Transverse colon (tissue), 4 donors: ENCODE results near the gene WDR76.

Experiments
- POLR2AphosphoS5 ChIP-seq, 3 donors: sonication (generic); formaldehyde crosslinking; IDR thresholded peaks; one replicate each; pipeline ENCODE4 v1.6.1; 2016; ENCODE audit warnings: antibody characterized with exemption in 3 of 3
- TF ChIP-seq, protein P1 (sequence below), 5 experiments: fragments of 200-600 bp in 3 of 5; fragments of 450-650 bp in 2 of 5; sonication (generic) in 3 of 5; IDR thresholded peaks; 1 replicate in 2 of 5; 2 replicates in 3 of 5; pipeline ENCODE4 v1.5.1; 2016 to 2017; ENCODE audit warnings: antibody characterized with exemption in 5 of 5, inconsistent platforms in 3 of 5, mild to moderate bottlenecking in 2 of 5, moderate library complexity in 1 of 5

- TF ChIP-seq, protein P1, sequence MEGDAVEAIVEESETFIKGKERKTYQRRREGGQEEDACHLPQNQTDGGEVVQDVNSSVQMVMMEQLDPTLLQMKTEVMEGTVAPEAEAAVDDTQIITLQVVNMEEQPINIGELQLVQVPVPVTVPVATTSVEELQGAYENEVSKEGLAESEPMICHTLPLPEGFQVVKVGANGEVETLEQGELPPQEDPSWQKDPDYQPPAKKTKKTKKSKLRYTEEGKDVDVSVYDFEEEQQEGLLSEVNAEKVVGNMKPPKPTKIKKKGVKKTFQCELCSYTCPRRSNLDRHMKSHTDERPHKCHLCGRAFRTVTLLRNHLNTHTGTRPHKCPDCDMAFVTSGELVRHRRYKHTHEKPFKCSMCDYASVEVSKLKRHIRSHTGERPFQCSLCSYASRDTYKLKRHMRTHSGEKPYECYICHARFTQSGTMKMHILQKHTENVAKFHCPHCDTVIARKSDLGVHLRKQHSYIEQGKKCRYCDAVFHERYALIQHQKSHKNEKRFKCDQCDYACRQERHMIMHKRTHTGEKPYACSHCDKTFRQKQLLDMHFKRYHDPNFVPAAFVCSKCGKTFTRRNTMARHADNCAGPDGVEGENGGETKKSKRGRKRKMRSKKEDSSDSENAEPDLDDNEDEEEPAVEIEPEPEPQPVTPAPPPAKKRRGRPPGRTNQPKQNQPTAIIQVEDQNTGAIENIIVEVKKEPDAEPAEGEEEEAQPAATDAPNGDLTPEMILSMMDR (IDR thresholded peaks at IDR 0.05), result no peak
- TF ChIP-seq POLR2AphosphoS5 (IDR thresholded peaks at IDR 0.05), result no peak
These were observed 59.8 kb downstream of the WDR76 start for GRCh38 chr15:43886558-43886957.
